ENCODE measurements around the gene GRK5. TPM values are rescaled to one million over a fixed set of nuclear protein-coding genes. Genes with fewer than 3 reads are reported as not detected.

Gene GRK5
- total RNA-seq, 2 experiments from 2014 or later = 21.2 to 24.8 TPM

DNA sequence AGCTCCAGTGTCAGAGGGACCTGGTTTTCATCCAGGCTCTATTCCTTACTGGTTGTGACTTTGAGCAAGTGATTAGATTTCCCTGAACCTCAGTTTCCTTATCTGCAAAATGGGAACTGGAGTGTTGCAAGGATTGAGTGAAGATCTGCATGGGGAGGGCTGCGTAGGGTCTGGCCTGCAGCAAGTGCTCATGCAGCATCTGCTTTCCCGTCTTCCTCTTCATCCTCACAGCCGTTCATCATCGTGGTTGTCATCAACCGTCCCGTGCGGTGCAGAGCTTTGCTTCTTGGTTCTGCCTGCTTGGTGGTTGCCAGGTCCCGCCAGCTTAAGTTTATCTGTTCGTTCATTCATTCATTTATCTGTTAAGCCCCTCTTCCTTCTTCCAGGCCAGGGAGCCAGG, 135.0 kb downstream of the GRK5 start:
- H3K4me1 Mint-ChIP-seq = peaks cover 27% of the 10 kb centered on the region
- ChIA-PET POLR2A (no interaction called here), CTCF (interaction anchor here (1.7 kb wide), 1 partner anchor 40 kb away, joined by 3 read pairs; no protein-coding TSS in a partner anchor)
- intact Hi-C loops (cut with DNase I, micrococcal nuclease) = no loop called here
- no peak overlapping the region for H3K27ac Mint-ChIP-seq
- no peak overlapping the region for H3K4me3 Mint-ChIP-seq
- DNase-seq (no peak), ATAC-seq (no peak)
- no peaks in the 10 kb centered on the region for H3K27me3 Mint-ChIP-seq
- no peaks in the 10 kb centered on the region for H3K9me3 Mint-ChIP-seq (ENCODE audit: low read depth)
- H3K36me3 Mint-ChIP-seq (ENCODE audit: low read depth) = peaks cover 7% of the 10 kb centered on the region

GRCh38 chr10:119343011-119343601, 135.7 kb downstream of the GRK5 start:
- Mint-ChIP-seq H3K4me1 (peaks cover 27% of the 10 kb centered on the region), H3K27ac (no peak overlapping the region), H3K4me3 (no peak overlapping the region), H3K27me3 (no peaks in the 10 kb centered on the region), H3K9me3 (ENCODE audit: low read depth) (no peaks in the 10 kb centered on the region), H3K36me3 (ENCODE audit: low read depth) (peaks cover 11% of the 10 kb centered on the region)
- DNase-seq (no peak), ATAC-seq (no peak)
- POLR2A ChIA-PET = no interaction called here
- intact Hi-C loops (cut with DNase I, micrococcal nuclease) = no loop called here
- CTCF ChIA-PET = interaction anchor here (1.5 kb wide), 1 partner anchor 144 kb away, joined by 4 read pairs; no protein-coding TSS in a partner anchor

DNA sequence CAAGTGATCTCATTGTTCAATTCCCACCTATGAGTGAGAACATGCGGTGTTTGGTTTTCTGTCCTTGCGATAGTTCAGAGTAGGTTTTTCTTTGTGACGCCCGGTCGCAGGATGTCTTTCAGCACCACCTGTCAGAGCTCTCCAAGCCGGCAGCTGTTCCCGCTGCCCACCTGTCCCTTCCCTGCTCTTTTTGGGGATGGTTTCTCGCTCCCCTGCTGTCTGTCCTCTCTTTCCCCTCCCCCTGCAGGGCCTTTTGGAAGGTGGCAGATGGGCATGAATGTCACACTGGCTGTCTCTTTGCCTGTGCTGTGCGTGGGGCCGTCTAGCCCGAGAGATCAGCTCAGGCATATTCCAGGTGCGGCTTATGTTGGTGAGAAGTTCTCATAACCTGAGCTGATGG, 137.0 kb downstream of the GRK5 start:
- Mint-ChIP-seq H3K9me3 (ENCODE audit: low read depth) (no peaks in the 10 kb centered on the region), H3K4me3 (no peak overlapping the region), H3K27ac (no peak overlapping the region), H3K36me3 (ENCODE audit: low read depth) (peaks cover 17% of the 10 kb centered on the region), H3K27me3 (no peaks in the 10 kb centered on the region), H3K4me1 (peaks cover 27% of the 10 kb centered on the region)
- intact Hi-C loops (cut with DNase I, micrococcal nuclease) = no loop called here
- no peak for ATAC-seq
- DNase-seq = no peak
- POLR2A ChIA-PET = no interaction called here
- CTCF ChIA-PET = interaction anchor here (1.5 kb wide), 1 partner anchor 145 kb away, joined by 4 read pairs; no protein-coding TSS in a partner anchor

DNA sequence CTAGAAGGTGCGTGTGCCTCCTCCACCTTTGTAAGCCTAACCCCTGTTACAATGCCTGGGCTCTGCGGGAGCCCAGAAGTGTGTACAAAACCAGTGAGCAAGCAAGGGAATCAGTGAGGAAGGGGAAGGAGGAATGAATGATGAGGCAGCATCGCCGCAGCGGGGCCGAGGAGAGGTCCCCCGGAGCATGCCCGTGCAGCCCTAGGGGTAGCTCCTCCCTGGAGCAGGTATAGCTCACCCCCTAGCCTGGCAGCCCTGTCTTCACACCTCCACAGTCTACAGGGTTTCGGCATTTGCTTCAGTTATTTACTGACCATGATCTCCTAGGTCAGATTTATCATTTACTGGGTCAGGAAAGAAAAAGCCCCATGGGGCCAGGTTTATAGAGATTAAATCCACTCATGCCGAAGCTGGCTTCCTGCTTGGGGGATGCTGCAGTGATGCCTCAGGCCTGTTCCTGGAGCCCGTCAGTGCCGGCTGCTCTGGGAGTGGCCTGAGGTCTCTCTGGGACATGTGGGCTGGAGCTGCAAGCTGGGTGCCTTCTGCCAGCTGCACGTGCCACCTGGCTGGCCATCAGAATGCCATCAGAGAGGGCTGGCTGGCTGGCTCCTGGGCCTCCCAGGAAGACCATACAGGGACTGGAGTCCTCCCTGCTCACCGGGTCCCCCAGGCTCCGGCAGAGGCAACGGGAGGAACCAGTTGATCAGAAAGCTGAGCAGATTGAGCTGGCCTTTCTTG, 138.9 kb downstream of the GRK5 start:
- peaks cover 31% of the 10 kb centered on the region for H3K36me3 Mint-ChIP-seq (ENCODE audit: low read depth)

DNA sequence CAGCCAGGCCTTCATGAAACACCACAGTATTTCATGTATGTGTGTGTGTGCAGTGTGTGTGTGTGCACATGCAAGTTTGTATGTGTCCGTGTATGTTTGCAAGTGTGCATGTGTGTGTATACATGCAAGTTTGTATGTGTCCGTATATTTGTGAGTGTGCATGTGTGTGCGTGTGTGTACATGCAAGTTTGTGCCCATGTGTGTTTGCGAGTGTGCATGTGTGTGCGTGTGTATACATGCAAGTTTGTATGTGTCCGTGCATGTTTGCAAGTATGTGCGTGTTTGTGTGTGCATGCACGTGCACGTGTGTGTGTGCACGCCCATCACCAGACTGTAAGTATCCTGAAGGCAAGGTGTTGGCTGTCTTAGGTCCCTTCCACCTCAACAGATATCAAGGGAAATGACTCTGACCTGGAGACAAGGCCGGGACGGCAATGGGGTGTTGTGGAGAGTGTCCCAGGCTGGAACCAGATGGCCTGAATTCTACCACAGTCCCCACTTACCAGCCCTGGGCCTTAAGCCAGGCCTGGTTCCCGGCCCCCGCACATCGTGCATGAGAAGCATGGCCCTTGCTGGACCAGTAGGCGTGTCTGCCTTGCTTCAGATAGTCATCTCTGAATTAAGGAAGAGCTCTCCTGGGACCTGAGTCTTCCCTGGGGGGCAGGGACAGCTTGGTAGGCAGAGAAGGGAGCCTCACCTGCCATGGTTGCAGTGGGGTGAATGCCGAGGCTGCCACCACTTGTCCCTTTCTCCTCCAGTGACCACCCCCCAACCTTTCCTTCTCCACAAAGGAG, 140.0 kb downstream of the GRK5 start:
- DNase-seq (no peak), ATAC-seq (no peak)
- H3K27me3 Mint-ChIP-seq = no peaks in the 10 kb centered on the region
- no peak overlapping the region for H3K27ac Mint-ChIP-seq
- ChIA-PET CTCF (no interaction called here), POLR2A (no interaction called here)
- peaks cover 39% of the 10 kb centered on the region for H3K36me3 Mint-ChIP-seq (ENCODE audit: low read depth)
- peaks cover 14% of the 10 kb centered on the region for H3K4me1 Mint-ChIP-seq
- H3K9me3 Mint-ChIP-seq (ENCODE audit: low read depth) = peaks cover 10% of the 10 kb centered on the region
- intact Hi-C loops (cut with DNase I, micrococcal nuclease) = no loop called here
- no peak overlapping the region for H3K4me3 Mint-ChIP-seq

More for the DNA sequence above, 138.9 kb downstream of the GRK5 start:
- ChIA-PET POLR2A (no interaction called here), CTCF (no interaction called here)
- H3K27me3 Mint-ChIP-seq = no peaks in the 10 kb centered on the region
- no peak for DNase-seq
- intact Hi-C loops (cut with DNase I, micrococcal nuclease) = no loop called here
- no peak for ATAC-seq
- H3K9me3 Mint-ChIP-seq (ENCODE audit: low read depth) = peaks cover 2% of the 10 kb centered on the region
- no peak overlapping the region for H3K27ac Mint-ChIP-seq
- H3K4me1 Mint-ChIP-seq = peaks cover 20% of the 10 kb centered on the region
- no peak overlapping the region for H3K4me3 Mint-ChIP-seq

GRCh38 chr10:119348106-119348505, 140.7 kb downstream of the GRK5 start:
- ChIA-PET POLR2A (no interaction called here), CTCF (no interaction called here)
- Mint-ChIP-seq H3K9me3 (ENCODE audit: low read depth) (peaks cover 14% of the 10 kb centered on the region), H3K36me3 (ENCODE audit: low read depth) (peaks cover 45% of the 10 kb centered on the region), H3K27me3 (no peaks in the 10 kb centered on the region), H3K4me1 (peaks cover 10% of the 10 kb centered on the region), H3K27ac (no peak overlapping the region), H3K4me3 (no peak overlapping the region)
- DNase-seq (no peak), ATAC-seq (no peak)
- intact Hi-C loops (cut with DNase I, micrococcal nuclease) = no loop called here

- ChIA-PET POLR2A (no interaction called here), CTCF (interaction anchor here (0.8 kb wide), 1 partner anchor 16 kb away, joined by 4 read pairs; no protein-coding TSS in a partner anchor)
- Mint-ChIP-seq H3K9me3 (ENCODE audit: low read depth) (peaks cover 14% of the 10 kb centered on the region), H3K27me3 (no peaks in the 10 kb centered on the region), H3K4me1 (peaks cover 6% of the 10 kb centered on the region), H3K4me3 (no peak overlapping the region), H3K27ac (no peak overlapping the region), H3K36me3 (ENCODE audit: low read depth) (peaks cover 46% of the 10 kb centered on the region)
- ATAC-seq = no peak
- intact Hi-C loops (cut with DNase I, micrococcal nuclease) = no loop called here
- DNase-seq = no peak
Observed at GRCh38 chr10:119348516-119349240, 141.3 kb downstream of the GRK5 start.

DNA sequence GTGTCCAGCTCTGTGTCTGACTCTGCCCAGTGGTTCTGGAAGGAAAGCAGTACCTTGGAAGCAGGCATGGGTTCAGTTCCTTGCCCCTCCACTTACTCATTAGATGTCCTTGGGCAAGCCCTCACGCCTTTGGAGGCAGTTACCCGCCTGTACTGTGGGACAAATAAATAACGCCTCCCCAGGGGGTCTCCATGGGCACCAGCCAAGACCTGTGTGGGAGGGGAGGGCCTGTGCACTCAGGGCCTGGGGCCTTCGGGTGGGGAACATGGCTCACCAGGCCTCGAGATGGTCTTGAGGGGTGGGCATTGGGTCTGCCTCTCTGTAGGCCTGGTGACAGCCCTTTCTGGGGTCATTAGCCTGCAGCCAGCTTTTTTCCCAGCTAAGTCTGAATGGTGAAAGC, 142.0 kb downstream of the GRK5 start:
- peaks cover 46% of the 10 kb centered on the region for H3K36me3 Mint-ChIP-seq (ENCODE audit: low read depth)
- no peak overlapping the region for H3K27ac Mint-ChIP-seq
- peaks cover 4% of the 10 kb centered on the region for H3K4me1 Mint-ChIP-seq
- ChIA-PET POLR2A (no interaction called here), CTCF (interaction anchor here (0.6 to 0.8 kb wide), 2 partner anchors 15 to 17 kb away, joined by 3 to 4 read pairs; no protein-coding TSS in a partner anchor)
- intact Hi-C loops (cut with DNase I, micrococcal nuclease) = no loop called here
- H3K9me3 Mint-ChIP-seq (ENCODE audit: low read depth) = peaks cover 14% of the 10 kb centered on the region
- ATAC-seq (no peak), DNase-seq (no peak)
- H3K27me3 Mint-ChIP-seq = no peaks in the 10 kb centered on the region
- H3K4me3 Mint-ChIP-seq = no peak overlapping the region

DNA sequence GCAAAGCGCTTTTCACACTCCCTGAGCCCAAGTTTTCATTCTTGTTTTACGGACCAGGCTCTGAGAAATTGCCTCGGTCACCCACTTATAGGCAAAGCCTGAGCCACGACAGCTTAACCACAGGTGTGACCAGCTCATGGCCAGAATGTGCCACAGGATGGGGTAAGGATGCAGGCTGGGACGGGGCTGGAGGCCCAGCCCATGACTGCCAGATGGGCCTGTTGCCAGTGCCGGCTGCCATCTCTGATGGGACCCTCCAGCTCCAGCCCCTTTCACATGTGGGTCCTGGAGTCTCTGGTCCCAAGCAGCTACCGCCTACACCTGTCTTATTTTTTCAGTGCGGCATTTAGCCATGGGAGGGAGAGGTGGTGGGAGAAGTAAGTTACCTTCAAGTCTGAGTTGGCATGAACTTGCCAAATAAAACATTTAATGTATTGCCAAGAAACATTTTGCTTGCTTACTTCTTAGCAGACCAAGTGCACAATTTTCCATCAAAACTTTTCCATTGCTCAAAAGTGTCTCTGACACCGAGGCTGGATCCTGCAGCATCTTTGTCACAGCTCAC, 142.6 kb downstream of the GRK5 start:
- Mint-ChIP-seq H3K4me1 (peaks cover 2% of the 10 kb centered on the region), H3K27me3 (no peaks in the 10 kb centered on the region), H3K27ac (no peak overlapping the region), H3K4me3 (no peak overlapping the region), H3K36me3 (ENCODE audit: low read depth) (peaks cover 46% of the 10 kb centered on the region), H3K9me3 (ENCODE audit: low read depth) (peaks cover 16% of the 10 kb centered on the region)
- ChIA-PET CTCF (interaction anchor here (0.6 kb wide), 2 partner anchors 18 to 68 kb away, joined by 3 read pairs; no protein-coding TSS in a partner anchor), POLR2A (no interaction called here)
- no peak for ATAC-seq
- no peak for DNase-seq
- intact Hi-C loops (cut with DNase I, micrococcal nuclease) = no loop called here

- intact Hi-C loops (cut with DNase I, micrococcal nuclease) = no loop called here
- no peak for DNase-seq
- no peak overlapping the region for H3K27ac Mint-ChIP-seq
- ChIA-PET POLR2A (interaction anchor here (1.0 kb wide), 1 partner anchor 115 kb away, joined by 3 read pairs; no protein-coding TSS in a partner anchor), CTCF (interaction anchor here (1.9 kb wide), 1 partner anchor 13 kb away, joined by 8 read pairs; no protein-coding TSS in a partner anchor)
- H3K36me3 Mint-ChIP-seq (ENCODE audit: low read depth) = peaks cover 46% of the 10 kb centered on the region
- ATAC-seq = no peak
- H3K9me3 Mint-ChIP-seq (ENCODE audit: low read depth) = peaks cover 17% of the 10 kb centered on the region
- peaks cover 2% of the 10 kb centered on the region for H3K4me1 Mint-ChIP-seq
- no peaks in the 10 kb centered on the region for H3K27me3 Mint-ChIP-seq
- no peak overlapping the region for H3K4me3 Mint-ChIP-seq
Observed at GRCh38 chr10:119350502-119351097, 143.2 kb downstream of the GRK5 start.

All from activated CD4-positive, alpha-beta T cell treated with anti-CD3 and anti-CD28 coated beads for 36 hours (primary cell).